H1 (cell line): ENCODE measurements around the gene HECTD4. TPM values are rescaled to one million over a fixed set of nuclear protein-coding genes. Genes with fewer than 3 reads are reported as not detected.

Experiments used
- CTCF ChIA-PET: fragments of 300-600 bp; sonication (Branson Sonifier 250); formaldehyde crosslinking; loops from one replicate; lab custom pipeline; 2021; ENCODE audit not compliant: partially characterized antibody; lab: Charles Lee
- POLR2A ChIA-PET: fragments of 300-600 bp; sonication (Branson Sonifier 250); formaldehyde crosslinking; loops from one replicate; lab custom pipeline; 2021; ENCODE audit warnings: inconsistent platforms; ENCODE audit not compliant: partially characterized antibody; lab: Charles Lee
- DNase-seq, 2 experiments: peaks; one replicate each; pipeline versions ENCODE4 v3.0.0 to v3.0.0-alpha.2; 2010 to 2022; ENCODE audit warnings: low spot score in 2 of 2, low read depth in 1 of 2, mixed read lengths in 1 of 2
- FAIRE-seq: peaks from 2 replicates; lab custom pipeline; 2011; peaks lifted over from hg19 to GRCh38; lab: Jason Lieb, UNC
- H2AFZ ChIP-seq: 2 replicates; pipeline ENCODE4 v1.8.1; 2012; ENCODE audit warnings: low read length, inconsistent platforms
- H2AK5ac ChIP-seq: 2 replicates; pipeline ENCODE4 v1.6.1; 2013; ENCODE audit warnings: low read depth, low read length
- H2BK120ac ChIP-seq: replicated peaks from 2 replicates; pipeline ENCODE3; 2013; ENCODE audit warnings: low read depth, low read length, inconsistent platforms
- H2BK12ac ChIP-seq: 2 replicates; pipeline ENCODE4 v1.6.1; 2013; ENCODE audit warnings: low read depth, low read length
- H2BK15ac ChIP-seq: 2 replicates; pipeline ENCODE4 v1.6.1; 2013; ENCODE audit warnings: low read length
- H2BK20ac ChIP-seq: 2 replicates; pipeline ENCODE4 v1.6.1; 2013; ENCODE audit warnings: low read length
- H2BK5ac ChIP-seq: 2 replicates; pipeline ENCODE4 v1.6.1; 2013; ENCODE audit warnings: low read depth, low read length
- H3K14ac ChIP-seq: 2 replicates; pipeline ENCODE4 v1.6.1; 2013; ENCODE audit warnings: inconsistent platforms; ENCODE audit not compliant: insufficient read length
- H3K18ac ChIP-seq: 2 replicates; pipeline ENCODE4 v1.6.1; 2013; ENCODE audit warnings: low read length; ENCODE audit errors: extremely low read depth
- H3K23ac ChIP-seq: 2 replicates; pipeline ENCODE4 v1.6.1; 2013; ENCODE audit warnings: inconsistent platforms; ENCODE audit not compliant: insufficient read length
- H3K23me2 ChIP-seq: 2 replicates; pipeline ENCODE4 v1.6.1; 2013; ENCODE audit warnings: low read depth, low read length
- H3K27ac ChIP-seq: 2 replicates; pipeline ENCODE4 v1.6.1; 2011; ENCODE audit warnings: low read depth, low read length, inconsistent platforms
- H3K27me3 ChIP-seq, 4 experiments: replicated peaks in 1 of 4; 1 replicate in 1 of 4; 2 replicates in 3 of 4; pipeline versions ENCODE4 v1.6.1 to v1.8.1; 2011 to 2013; ENCODE audit warnings: low read length in 3 of 4, mild to moderate bottlenecking in 3 of 4, inconsistent platforms in 2 of 4, mixed read lengths in 2 of 4, moderate library complexity in 1 of 4; ENCODE audit not compliant: control insufficient read depth in 3 of 4, insufficient read depth in 3 of 4; ENCODE audit errors: extremely low read depth in 1 of 4
- H3K36me3 ChIP-seq, 4 experiments: 2 replicates each; pipeline versions ENCODE4 v1.6.1 to v1.8.1; 2011 to 2013; ENCODE audit warnings: mild to moderate bottlenecking in 4 of 4, low read length in 3 of 4, moderate library complexity in 2 of 4, control low read depth in 1 of 4, inconsistent platforms in 1 of 4; ENCODE audit not compliant: insufficient read depth in 4 of 4, control insufficient read depth in 2 of 4
- H3K4ac ChIP-seq: replicated peaks from 2 replicates; pipeline ENCODE3; 2013; ENCODE audit warnings: low read length, low read depth, mixed read lengths, inconsistent platforms; ENCODE audit not compliant: insufficient read length
- H3K4me1 ChIP-seq, 4 experiments: replicated peaks in 1 of 4; 1 replicate in 1 of 4; 2 replicates in 3 of 4; pipeline versions ENCODE4 v1.6.1 to v1.8.1; 2011 to 2013; ENCODE audit warnings: low read length in 3 of 4, inconsistent platforms in 2 of 4, mixed read lengths in 1 of 4; ENCODE audit not compliant: insufficient read depth in 4 of 4, control insufficient read depth in 3 of 4
- H3K4me2 ChIP-seq, 2 experiments: 2 replicates each; pipeline versions ENCODE4 v1.6.1 to v1.8.1; 2011 to 2013; ENCODE audit warnings: low read depth in 2 of 2, low read length in 2 of 2, control low read depth in 1 of 2, inconsistent platforms in 1 of 2, mild to moderate bottlenecking in 1 of 2; ENCODE audit not compliant: insufficient read depth in 1 of 2
- H3K4me3 ChIP-seq, 4 experiments: fragments of 200-600, 300-600 bp in 1 of 4; sonication (generic), shearing (Covaris generic), sonication (Bioruptor Twin) in 1 of 4; 2 replicates each; pipeline versions ENCODE4 v1.5.1 to v1.8.1; 2011 to 2016; ENCODE audit warnings: low read length in 4 of 4, low read depth in 3 of 4, control low read depth in 2 of 4, inconsistent platforms in 2 of 4, mild to moderate bottlenecking in 2 of 4, mixed read lengths in 1 of 4, moderate library complexity in 1 of 4; ENCODE audit not compliant: insufficient read depth in 2 of 4; ENCODE audit errors: extremely low read depth in 1 of 4
- H3K56ac ChIP-seq: replicated peaks from 2 replicates; pipeline ENCODE3; 2013; ENCODE audit warnings: low read depth, mild to moderate bottlenecking, mixed read lengths, low read length, inconsistent platforms; ENCODE audit not compliant: insufficient read length
- H3K79me1 ChIP-seq: 2 replicates; pipeline ENCODE4 v1.6.1; 2013; ENCODE audit warnings: low read depth, low read length, control low read depth
- H3K79me2 ChIP-seq, 2 experiments: 2 replicates each; pipeline versions ENCODE4 v1.6.1 to v1.8.1; 2012 to 2013; ENCODE audit warnings: low read length in 2 of 2, mild to moderate bottlenecking in 2 of 2, inconsistent platforms in 1 of 2; ENCODE audit not compliant: insufficient read depth in 2 of 2, control insufficient read depth in 1 of 2
- H3K9ac ChIP-seq, 4 experiments: replicated peaks in 1 of 4; 1 replicate in 1 of 4; 2 replicates in 3 of 4; pipeline versions ENCODE4 v1.6.1 to v1.8.1; 2011 to 2013; ENCODE audit warnings: low read depth in 3 of 4, low read length in 3 of 4, control low read depth in 2 of 4, mild to moderate bottlenecking in 2 of 4, moderate library complexity in 2 of 4, inconsistent platforms in 1 of 4; ENCODE audit errors: extremely low read depth in 1 of 4
- H3K9me3 ChIP-seq, 2 experiments: 2 replicates each; pipeline versions ENCODE4 v1.6.1 to v1.8.1; 2012 to 2013; ENCODE audit warnings: mild to moderate bottlenecking in 2 of 2, moderate library complexity in 2 of 2, control low read depth in 1 of 2, inconsistent platforms in 1 of 2, low read depth in 1 of 2, low read length in 1 of 2, mixed read lengths in 1 of 2; ENCODE audit not compliant: insufficient read depth in 2 of 2
- H4K20me1 ChIP-seq, 2 experiments: replicated peaks in 1 of 2; 2 replicates each; pipeline versions ENCODE3 to v1.8.1; 2011 to 2013; ENCODE audit warnings: inconsistent platforms in 2 of 2, low read length in 2 of 2, mild to moderate bottlenecking in 1 of 2; ENCODE audit not compliant: insufficient read depth in 2 of 2, control insufficient read depth in 1 of 2
- H4K5ac ChIP-seq: 2 replicates; pipeline ENCODE4 v1.6.1; 2013; ENCODE audit warnings: low read length, low read depth, mixed read lengths, inconsistent platforms; ENCODE audit not compliant: insufficient read length
- H4K8ac ChIP-seq: 2 replicates; pipeline ENCODE4 v1.8.0; 2013; ENCODE audit warnings: mild to moderate bottlenecking, moderate library complexity, low read length, inconsistent platforms; ENCODE audit not compliant: insufficient read depth; ENCODE audit errors: extremely low read depth
- H4K91ac ChIP-seq: replicated peaks from 2 replicates; pipeline ENCODE3; 2013; ENCODE audit warnings: low read length, mixed read lengths, inconsistent platforms; ENCODE audit not compliant: insufficient read length
- EGR1 ChIP-seq: IDR thresholded peaks from 2 replicates; pipeline ENCODE4 v1.6.1; 2011; ENCODE audit warnings: low read depth, low read length, borderline replicate concordance
- HDAC6 ChIP-seq: IDR thresholded peaks from one replicate; pipeline ENCODE4 v1.7.1; 2012; ENCODE audit warnings: low read depth, mild to moderate bottlenecking, inconsistent platforms, low read length, moderate library complexity
- RBBP5 ChIP-seq: IDR thresholded peaks from 2 replicates; pipeline ENCODE4 v1.7.1; 2012; ENCODE audit warnings: low read depth, mild to moderate bottlenecking, inconsistent platforms, low read length, moderate library complexity, borderline replicate concordance
- SIRT6 ChIP-seq: IDR thresholded peaks from one replicate; pipeline ENCODE4 v1.7.1; 2012; ENCODE audit warnings: low read length, inconsistent platforms
- TAF1 ChIP-seq: IDR thresholded peaks from 2 replicates; pipeline ENCODE4 v1.6.1; 2011; ENCODE audit warnings: mild to moderate bottlenecking, low read depth, low read length
- ZNF274 ChIP-seq: IDR thresholded peaks from 2 replicates; pipeline ENCODE4 v1.7.0; 2012; ENCODE audit warnings: low read length, borderline replicate concordance; ENCODE audit errors: extremely low read depth
- WGBS, 2 experiments: shearing (Covaris generic) in 1 of 2; methylation state at CpG; one replicate each; pipeline versions ENCODE4 v1.1.6 to v1.1.7; 2013 to 2015; ENCODE audit warnings: low lambda C conversion rate in 2 of 2, mixed read lengths in 2 of 2, inconsistent platforms in 1 of 2, low coverage in 1 of 2, missing lambda C conversion rate in 1 of 2; ENCODE audit not compliant: insufficient replicate concordance in 2 of 2, insufficient coverage in 1 of 2, insufficient read length in 1 of 2; ENCODE audit errors: extremely low coverage in 1 of 2, missing lambda C conversion rate in 1 of 2; 5-methylcytosine and 5-hydroxymethylcytosine counted together
- polyA plus RNA-seq, 7 experiments: library from polyadenylated mRNA; depleted of rRNA in 3 of 7; stranded (reverse) in 5 of 7; unstranded in 2 of 7; fragments of >200 nt in 5 of 7; fragments of 200-250 nt in 2 of 7; gene quantifications; 1 replicate in 5 of 7; 2 replicates in 1 of 7; 4 replicates in 1 of 7; pipeline versions ENCODE4 v1.2.1 to v1.2.3, GENCODE V29; 2011 to 2013; ENCODE audit warnings: missing spikeins in 2 of 7, mixed read lengths in 2 of 7
- total RNA-seq: library from RNA; stranded (reverse); fragmentation: NEBNext Ultra II Directional; extraction: Animal tissue kit (Norgen Biotek cat#: 25700); gene quantifications from 2 replicates; pipeline ENCODE4 v1.2.1, GENCODE V29; 2021
- TF ChIP-seq, protein P1 (sequence below): IDR thresholded peaks from 2 replicates; pipeline ENCODE4 v1.6.1; 2012; ENCODE audit warnings: low read length, inconsistent platforms
- TF ChIP-seq, protein P2 (sequence below): IDR thresholded peaks from 2 replicates; pipeline ENCODE4 v1.6.1; 2011; ENCODE audit warnings: low read depth, mild to moderate bottlenecking, low read length; ENCODE audit not compliant: insufficient read depth
- TF ChIP-seq, protein P3 (sequence below): IDR thresholded peaks from 2 replicates; pipeline ENCODE4 v1.6.1; 2012; ENCODE audit warnings: inconsistent platforms

Gene HECTD4
- total and polyA plus RNA-seq, 2 of the 8 experiments (the other 6 are each of a cell fraction or from before 2014, with no cell fraction given), result 6.5 to 33.7 TPM

DNA sequence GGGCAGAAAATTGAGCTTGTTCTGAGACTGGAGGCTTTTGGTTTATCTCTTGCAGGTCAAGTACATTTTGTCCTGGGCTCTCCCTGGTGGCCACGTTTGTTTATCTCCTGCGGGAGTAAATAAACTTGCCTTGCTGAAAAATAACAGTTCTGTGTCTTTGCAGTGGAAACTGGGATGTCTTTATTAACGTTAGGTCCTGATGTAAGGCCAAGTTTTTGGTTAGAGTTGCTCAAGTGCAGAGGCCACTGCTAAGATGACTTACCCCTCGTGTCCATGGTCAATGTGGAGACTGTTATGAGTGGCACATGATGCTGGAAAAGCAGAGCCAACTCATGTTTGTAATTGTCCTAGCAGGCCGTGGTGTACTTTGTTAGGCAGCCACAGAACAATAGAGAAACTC is 40.3 kb upstream of the HECTD4 start:
- no peaks in the 10 kb centered on the region for H3K27me3 ChIP-seq
- H2BK15ac ChIP-seq, result no peak overlapping the region
- POLR2A ChIA-PET, result interaction anchor here (1.0 to 3.7 kb wide), 4 partner anchors 11 to 20 kb away, joined by 3 to 13 read pairs (median 4); no protein-coding TSS in a partner anchor
- peaks cover 13 to 79% of the 10 kb centered on the region in 2 experiments for H3K79me2 ChIP-seq
- no peak overlapping the region for H2BK120ac ChIP-seq
- peaks cover 3% of the 10 kb centered on the region; the same call in 1 of the 2 replicates for H3K79me1 ChIP-seq
- no peak overlapping the region for H3K14ac ChIP-seq
- H4K20me1 ChIP-seq, result peaks cover 0 to 5% of the 10 kb centered on the region in 2 experiments
- 0 out of 2 replicates have a peak, but pooled peaks cover 2% of the 10 kb centered on the region for H3K23me2 ChIP-seq
- H4K91ac ChIP-seq, result no peak overlapping the region
- H3K23ac ChIP-seq, result no peak overlapping the region
- TF ChIP-seq ZNF274 (no peak), HDAC6 (no peak), TAF1 (no peak), SIRT6 (no peak), RBBP5 (no peak), EGR1 (no peak)
- TF ChIP-seq, protein P1, sequence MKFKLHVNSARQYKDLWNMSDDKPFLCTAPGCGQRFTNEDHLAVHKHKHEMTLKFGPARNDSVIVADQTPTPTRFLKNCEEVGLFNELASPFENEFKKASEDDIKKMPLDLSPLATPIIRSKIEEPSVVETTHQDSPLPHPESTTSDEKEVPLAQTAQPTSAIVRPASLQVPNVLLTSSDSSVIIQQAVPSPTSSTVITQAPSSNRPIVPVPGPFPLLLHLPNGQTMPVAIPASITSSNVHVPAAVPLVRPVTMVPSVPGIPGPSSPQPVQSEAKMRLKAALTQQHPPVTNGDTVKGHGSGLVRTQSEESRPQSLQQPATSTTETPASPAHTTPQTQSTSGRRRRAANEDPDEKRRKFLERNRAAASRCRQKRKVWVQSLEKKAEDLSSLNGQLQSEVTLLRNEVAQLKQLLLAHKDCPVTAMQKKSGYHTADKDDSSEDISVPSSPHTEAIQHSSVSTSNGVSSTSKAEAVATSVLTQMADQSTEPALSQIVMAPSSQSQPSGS, result no peak
- TF ChIP-seq, protein P2, sequence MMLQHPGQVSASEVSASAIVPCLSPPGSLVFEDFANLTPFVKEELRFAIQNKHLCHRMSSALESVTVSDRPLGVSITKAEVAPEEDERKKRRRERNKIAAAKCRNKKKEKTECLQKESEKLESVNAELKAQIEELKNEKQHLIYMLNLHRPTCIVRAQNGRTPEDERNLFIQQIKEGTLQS, result no peak
- TF ChIP-seq, protein P3, sequence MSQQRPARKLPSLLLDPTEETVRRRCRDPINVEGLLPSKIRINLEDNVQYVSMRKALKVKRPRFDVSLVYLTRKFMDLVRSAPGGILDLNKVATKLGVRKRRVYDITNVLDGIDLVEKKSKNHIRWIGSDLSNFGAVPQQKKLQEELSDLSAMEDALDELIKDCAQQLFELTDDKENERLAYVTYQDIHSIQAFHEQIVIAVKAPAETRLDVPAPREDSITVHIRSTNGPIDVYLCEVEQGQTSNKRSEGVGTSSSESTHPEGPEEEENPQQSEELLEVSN, result no peak
- no peaks in the 10 kb centered on the region; a peak in 1 of 8 replicates for H3K36me3 ChIP-seq
- no peak overlapping the region for H2AFZ ChIP-seq
- DNase-seq (no peak), FAIRE-seq (no peak)
- H3K9ac ChIP-seq, result no peak overlapping the region
- H3K56ac ChIP-seq, result no peak overlapping the region
- no peak overlapping the region for H4K5ac ChIP-seq
- no peak overlapping the region for H2BK5ac ChIP-seq
- H3K4me2 ChIP-seq, result no peak overlapping the region
- H2BK20ac ChIP-seq, result no peak overlapping the region
- CTCF ChIA-PET, result interaction anchor here (0.6 kb wide), 1 partner anchor 183 kb away, joined by 3 read pairs; no protein-coding TSS in a partner anchor
- no peak overlapping the region for H3K27ac ChIP-seq
- WGBS, 2 experiments, result 82% methylated on average over 5 of the region's 5 CpGs; no CpG with 5 or more reads in 1 of the 2 experiments
- no peaks in the 10 kb centered on the region for H3K9me3 ChIP-seq
- no peak overlapping the region for H4K8ac ChIP-seq
- H3K4me1 ChIP-seq, result no peaks in the 10 kb centered on the region
- H3K4ac ChIP-seq, result no peak overlapping the region
- H2AK5ac ChIP-seq, result no peak overlapping the region
- H3K4me3 ChIP-seq, result no peak overlapping the region
- no peak overlapping the region for H2BK12ac ChIP-seq
- H3K18ac ChIP-seq, result no peak overlapping the region
